Fibroblast of lung (primary cell): Measurements from ENCODE around the gene ADAMTS3.

Experiments
- CTCF ChIP-seq, 2 donors: IDR thresholded peaks in 1 of 2; conservative IDR thresholded peaks in 1 of 2; 1 replicate in 1 of 2; 2 replicates in 1 of 2; pipeline ENCODE4 v1.5.1; 2011 to 2012; ENCODE audit warnings: low read length in 2 of 2, control low read depth in 1 of 2, inconsistent platforms in 1 of 2, low read depth in 1 of 2, mild to moderate bottlenecking in 1 of 2
- EZH2 ChIP-seq: IDR thresholded peaks from 2 replicates; pipeline ENCODE4 v1.5.1; 2012; ENCODE audit warnings: low read length, control low read depth, mild to moderate bottlenecking; ENCODE audit errors: missing control alignments

GRCh38 chr4:72507860-72508419 lies 61.1 kb downstream of the ADAMTS3 start:
- no peak for TF ChIP-seq CTCF (conservative IDR thresholded peaks at IDR 0.05 in 1 of 2, IDR thresholded peaks at IDR 0.05 in 1 of 2; ENCODE audit: low read depth in 1 of 2, low read length in 2 of 2)
- TF ChIP-seq EZH2 = no peak
